Colonic mucosa (tissue), 4 donors: ENCODE results near the gene VPS37C. TPM values are rescaled to one million over a fixed set of nuclear protein-coding genes. Genes with fewer than 3 reads are reported as not detected.

Source experiments
- DNase-seq: peaks from one replicate; pipeline ENCODE4 v3.0.0-alpha.2; 2020
- H3K27ac ChIP-seq: fragments of 200-600 bp; one replicate; pipeline ENCODE4 v1.8.0; 2021
- H3K27me3 ChIP-seq: fragments of 200-600 bp; one replicate; pipeline ENCODE4 v1.8.0; 2021
- H3K36me3 ChIP-seq: fragments of 200-600 bp; one replicate; pipeline ENCODE4 v1.8.0; 2021
- H3K4me1 ChIP-seq: fragments of 200-600 bp; one replicate; pipeline ENCODE4 v1.8.0; 2021; ENCODE audit warnings: mild to moderate bottlenecking
- H3K4me3 ChIP-seq: fragments of 200-600 bp; one replicate; pipeline ENCODE4 v1.8.0; 2021
- H3K9ac ChIP-seq, 2 donors: one replicate each; pipeline ENCODE4 v1.7.0; 2013; ENCODE audit warnings: control low read depth in 2 of 2, low read depth in 2 of 2, low read length in 2 of 2
- H3K9me3 ChIP-seq: fragments of 200-600 bp; one replicate; pipeline ENCODE4 v1.8.0; 2021
- CTCF ChIP-seq: fragments of 200-600 bp; IDR thresholded peaks from one replicate; pipeline ENCODE4 v1.8.0; 2022; ENCODE audit warnings: antibody characterized with exemption, mild to moderate bottlenecking
- intact Hi-C: fragments of 100-400 bp; cut with DNase I; formaldehyde crosslinking; loops from one replicate; pipeline ENCODE4 v1.14.1; 2022
- total RNA-seq, 2 donors: library from RNA; stranded (reverse); fragmentation: NEBNext Ultra II Directional in 1 of 2; extraction: Animal tissue kit (Norgen Biotek cat#: 25700) in 1 of 2; gene quantifications; one replicate each; pipeline ENCODE4 v1.2.1, GENCODE V29; 2021
- donor health status: healthy.
- donor health status: DM: no; HTN: no; CAD: no.
- donor health status: DM: no; HTN: no; CAD: no.

VPS37C gene
- total RNA-seq, 2 donors from 2014 or later: 26.8 to 35.4 TPM

GRCh38 chr11:61172888-61173287 lies 11.7 kb upstream of the VPS37C start:
- H3K4me1 ChIP-seq: no peaks in the 10 kb centered on the region
- no peaks in the 10 kb centered on the region for H3K9me3 ChIP-seq
- DNase-seq: no peak
- intact Hi-C loops: no loop called here
- H3K9ac ChIP-seq: no peak overlapping the region
- no peak overlapping the region for H3K4me3 ChIP-seq
- no peaks in the 10 kb centered on the region for H3K36me3 ChIP-seq
- no peaks in the 10 kb centered on the region for H3K27me3 ChIP-seq
- no peak for TF ChIP-seq CTCF
- H3K27ac ChIP-seq: no peak overlapping the region

- no peaks in the 10 kb centered on the region for H3K27me3 ChIP-seq
- H3K27ac ChIP-seq: no peak overlapping the region
- no peak overlapping the region for H3K4me3 ChIP-seq
- TF ChIP-seq CTCF: no peak
- intact Hi-C loops: no loop called here
- H3K36me3 ChIP-seq: no peaks in the 10 kb centered on the region
- no peaks in the 10 kb centered on the region for H3K4me1 ChIP-seq
- DNase-seq: no peak
- H3K9ac ChIP-seq: no peak overlapping the region
- H3K9me3 ChIP-seq: no peaks in the 10 kb centered on the region
Observed at GRCh38 chr11:61172356-61172755, 11.1 kb upstream of the VPS37C start.

- H3K4me3 ChIP-seq: no peak overlapping the region
- intact Hi-C loops: no loop called here
- no peaks in the 10 kb centered on the region for H3K27me3 ChIP-seq
- no peaks in the 10 kb centered on the region for H3K9me3 ChIP-seq
- no peak overlapping the region for H3K9ac ChIP-seq
- H3K36me3 ChIP-seq: no peaks in the 10 kb centered on the region
- DNase-seq: no peak
- TF ChIP-seq CTCF: no peak
- no peak overlapping the region for H3K27ac ChIP-seq
- no peaks in the 10 kb centered on the region for H3K4me1 ChIP-seq
Observed at GRCh38 chr11:61171907-61172306, 10.7 kb upstream of the VPS37C start.

- H3K36me3 ChIP-seq: no peaks in the 10 kb centered on the region
- no peak for TF ChIP-seq CTCF
- H3K4me3 ChIP-seq: no peak overlapping the region
- no peaks in the 10 kb centered on the region for H3K9me3 ChIP-seq
- no peak overlapping the region for H3K27ac ChIP-seq
- H3K27me3 ChIP-seq: no peaks in the 10 kb centered on the region
- no peak for DNase-seq
- H3K9ac ChIP-seq: no peak overlapping the region
- H3K4me1 ChIP-seq: no peaks in the 10 kb centered on the region
- intact Hi-C loops: no loop called here
Observed at GRCh38 chr11:61170566-61170965, 9.3 kb upstream of the VPS37C start.

- TF ChIP-seq CTCF: no peak
- Histone ChIP-seq H3K27me3 (no peaks in the 10 kb centered on the region), H3K27ac (no peak overlapping the region), H3K9ac (no peak overlapping the region), H3K9me3 (no peaks in the 10 kb centered on the region), H3K4me3 (no peak overlapping the region), H3K4me1 (no peaks in the 10 kb centered on the region), H3K36me3 (no peaks in the 10 kb centered on the region)
- intact Hi-C loops: no loop called here
- DNase-seq: no peak
Observed at GRCh38 chr11:61168800-61169199, 7.6 kb upstream of the VPS37C start.
